ENCODE data around the gene STX19.

- TF ChIP-seq SIN3A (IDR thresholded peaks at IDR 0.05; ENCODE audit: borderline replicate concordance, insufficient read depth, low read length) (no peak), FOXP2 (optimal IDR thresholded peaks at IDR 0.05; ENCODE audit: borderline replicate concordance, extremely low read depth, extremely low read length, insufficient read depth) (no peak)
Observed at GRCh38 chr3:94069194-94069813, 40.9 kb upstream of the STX19 start.
